ENCODE results near the gene MYL12A. TPM values are rescaled to one million over a fixed set of nuclear protein-coding genes. Genes with fewer than 3 reads are reported as not detected.

Gene MYL12A
- total and polyA plus RNA-seq, 2 of the 13 experiments (the other 11 are each of a cell fraction or from before 2014, with no cell fraction given): 261 to 277 TPM

DNA sequence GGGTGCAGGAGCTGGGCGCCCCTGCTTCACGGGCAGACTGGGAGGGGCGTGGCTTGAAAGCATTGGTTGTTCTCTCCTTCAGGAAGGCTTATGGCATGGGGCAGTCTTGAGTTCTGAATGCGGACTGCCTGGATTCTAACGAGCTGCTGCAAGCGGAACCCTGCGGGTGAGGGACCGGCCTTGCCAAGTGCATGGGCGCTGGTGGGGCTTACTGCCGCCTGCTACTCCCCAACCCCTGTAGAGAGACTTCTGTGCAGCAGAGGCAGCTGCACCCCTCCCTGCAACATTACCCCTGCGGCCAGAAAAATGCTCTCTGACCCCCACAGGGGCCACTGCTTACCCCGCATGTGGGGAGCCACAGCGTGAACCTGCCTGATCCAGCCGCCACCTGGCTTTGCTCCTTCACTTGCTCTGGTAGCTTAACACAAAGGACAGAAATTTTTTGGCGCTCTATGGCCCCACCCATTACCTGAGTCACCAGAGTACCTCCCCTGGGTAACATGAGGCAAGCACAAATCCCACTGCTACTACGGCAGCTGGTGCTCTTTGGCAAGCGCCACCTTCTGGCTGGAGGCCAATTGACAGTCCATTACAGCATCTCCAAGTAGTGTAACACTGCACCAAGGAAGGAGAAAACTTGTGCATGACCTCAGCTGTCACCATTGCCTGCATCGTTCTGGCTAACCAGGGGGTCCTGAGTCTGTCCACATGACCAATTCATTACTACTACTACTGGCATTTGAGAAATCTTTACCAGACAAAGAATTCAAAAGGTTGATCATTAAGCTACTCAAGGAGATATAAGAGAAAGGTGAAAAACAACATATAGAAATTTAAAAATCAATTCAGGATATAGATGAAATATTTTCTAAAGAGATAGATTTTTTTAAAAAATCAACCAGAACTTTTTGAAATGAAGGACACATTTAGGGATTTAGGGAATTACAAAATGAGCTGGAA, 49.7 kb downstream of the MYL12A start (continued):
- TF ChIP-seq, protein P1, sequence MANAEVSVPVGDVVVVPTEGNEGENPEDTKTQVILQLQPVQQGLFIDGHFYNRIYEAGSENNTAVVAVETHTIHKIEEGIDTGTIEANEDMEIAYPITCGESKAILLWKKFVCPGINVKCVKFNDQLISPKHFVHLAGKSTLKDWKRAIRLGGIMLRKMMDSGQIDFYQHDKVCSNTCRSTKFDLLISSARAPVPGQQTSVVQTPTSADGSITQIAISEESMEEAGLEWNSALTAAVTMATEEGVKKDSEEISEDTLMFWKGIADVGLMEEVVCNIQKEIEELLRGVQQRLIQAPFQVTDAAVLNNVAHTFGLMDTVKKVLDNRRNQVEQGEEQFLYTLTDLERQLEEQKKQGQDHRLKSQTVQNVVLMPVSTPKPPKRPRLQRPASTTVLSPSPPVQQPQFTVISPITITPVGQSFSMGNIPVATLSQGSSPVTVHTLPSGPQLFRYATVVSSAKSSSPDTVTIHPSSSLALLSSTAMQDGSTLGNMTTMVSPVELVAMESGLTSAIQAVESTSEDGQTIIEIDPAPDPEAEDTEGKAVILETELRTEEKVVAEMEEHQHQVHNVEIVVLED (CRISPR knock-in tag; IDR thresholded peaks at IDR 0.05; ENCODE audit: borderline replicate concordance): peak; percentile 54; the same call in 1 of the 2 replicates
- TF ChIP-seq, protein P2, sequence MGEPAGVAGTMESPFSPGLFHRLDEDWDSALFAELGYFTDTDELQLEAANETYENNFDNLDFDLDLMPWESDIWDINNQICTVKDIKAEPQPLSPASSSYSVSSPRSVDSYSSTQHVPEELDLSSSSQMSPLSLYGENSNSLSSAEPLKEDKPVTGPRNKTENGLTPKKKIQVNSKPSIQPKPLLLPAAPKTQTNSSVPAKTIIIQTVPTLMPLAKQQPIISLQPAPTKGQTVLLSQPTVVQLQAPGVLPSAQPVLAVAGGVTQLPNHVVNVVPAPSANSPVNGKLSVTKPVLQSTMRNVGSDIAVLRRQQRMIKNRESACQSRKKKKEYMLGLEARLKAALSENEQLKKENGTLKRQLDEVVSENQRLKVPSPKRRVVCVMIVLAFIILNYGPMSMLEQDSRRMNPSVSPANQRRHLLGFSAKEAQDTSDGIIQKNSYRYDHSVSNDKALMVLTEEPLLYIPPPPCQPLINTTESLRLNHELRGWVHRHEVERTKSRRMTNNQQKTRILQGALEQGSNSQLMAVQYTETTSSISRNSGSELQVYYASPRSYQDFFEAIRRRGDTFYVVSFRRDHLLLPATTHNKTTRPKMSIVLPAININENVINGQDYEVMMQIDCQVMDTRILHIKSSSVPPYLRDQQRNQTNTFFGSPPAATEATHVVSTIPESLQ (CRISPR knock-in tag; conservative IDR thresholded peaks at IDR 0.05): no peak
- TF ChIP-seq FOXJ3 (CRISPR knock-in tag; IDR thresholded peaks at IDR 0.05; ENCODE audit: borderline replicate concordance): peak; percentile 71
- TF ChIP-seq, protein P3, sequence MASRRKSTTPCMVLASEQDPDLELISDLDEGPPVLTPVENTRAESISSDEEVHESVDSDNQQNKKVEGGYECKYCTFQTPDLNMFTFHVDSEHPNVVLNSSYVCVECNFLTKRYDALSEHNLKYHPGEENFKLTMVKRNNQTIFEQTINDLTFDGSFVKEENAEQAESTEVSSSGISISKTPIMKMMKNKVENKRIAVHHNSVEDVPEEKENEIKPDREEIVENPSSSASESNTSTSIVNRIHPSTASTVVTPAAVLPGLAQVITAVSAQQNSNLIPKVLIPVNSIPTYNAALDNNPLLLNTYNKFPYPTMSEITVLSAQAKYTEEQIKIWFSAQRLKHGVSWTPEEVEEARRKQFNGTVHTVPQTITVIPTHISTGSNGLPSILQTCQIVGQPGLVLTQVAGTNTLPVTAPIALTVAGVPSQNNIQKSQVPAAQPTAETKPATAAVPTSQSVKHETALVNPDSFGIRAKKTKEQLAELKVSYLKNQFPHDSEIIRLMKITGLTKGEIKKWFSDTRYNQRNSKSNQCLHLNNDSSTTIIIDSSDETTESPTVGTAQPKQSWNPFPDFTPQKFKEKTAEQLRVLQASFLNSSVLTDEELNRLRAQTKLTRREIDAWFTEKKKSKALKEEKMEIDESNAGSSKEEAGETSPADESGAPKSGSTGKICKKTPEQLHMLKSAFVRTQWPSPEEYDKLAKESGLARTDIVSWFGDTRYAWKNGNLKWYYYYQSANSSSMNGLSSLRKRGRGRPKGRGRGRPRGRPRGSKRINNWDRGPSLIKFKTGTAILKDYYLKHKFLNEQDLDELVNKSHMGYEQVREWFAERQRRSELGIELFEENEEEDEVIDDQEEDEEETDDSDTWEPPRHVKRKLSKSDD (CRISPR knock-in tag; IDR thresholded peaks at IDR 0.05; ENCODE audit: low read depth): peak; percentile 73
- no peak for TF ChIP-seq RORA (CRISPR knock-in tag; IDR thresholded peaks at IDR 0.05)
- peak; percentile 3; the same call in 1 of the 2 replicates for TF ChIP-seq ZMYM3 (CRISPR knock-in tag; IDR thresholded peaks at IDR 0.05)
- TF ChIP-seq, protein P4, sequence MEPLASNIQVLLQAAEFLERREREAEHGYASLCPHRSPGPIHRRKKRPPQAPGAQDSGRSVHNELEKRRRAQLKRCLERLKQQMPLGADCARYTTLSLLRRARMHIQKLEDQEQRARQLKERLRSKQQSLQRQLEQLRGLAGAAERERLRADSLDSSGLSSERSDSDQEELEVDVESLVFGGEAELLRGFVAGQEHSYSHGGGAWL (CRISPR knock-in tag; IDR thresholded peaks at IDR 0.05): 0 out of 2 replicates have a peak, but pooled peaks have one; percentile 50
- TF ChIP-seq MAZ (IDR thresholded peaks at IDR 0.05; ENCODE audit: borderline replicate concordance, low read depth, low read length): no peak
- peak; percentile 59 for TF ChIP-seq MAZ (CRISPR knock-in tag; IDR thresholded peaks at IDR 0.05; ENCODE audit: low read depth)
- TF ChIP-seq, protein P5, sequence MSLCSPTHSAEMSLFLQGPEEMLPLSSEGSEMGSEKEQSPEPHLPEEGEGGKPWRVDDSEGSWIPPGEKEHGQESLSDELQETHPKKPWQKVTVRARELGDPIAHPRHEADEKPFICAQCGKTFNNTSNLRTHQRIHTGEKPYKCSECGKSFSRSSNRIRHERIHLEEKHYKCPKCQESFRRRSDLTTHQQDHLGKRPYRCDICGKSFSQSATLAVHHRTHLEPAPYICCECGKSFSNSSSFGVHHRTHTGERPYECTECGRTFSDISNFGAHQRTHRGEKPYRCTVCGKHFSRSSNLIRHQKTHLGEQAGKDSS (CRISPR knock-in tag; IDR thresholded peaks at IDR 0.05; ENCODE audit: borderline replicate concordance, low read depth): peak; percentile 47; the same call in 1 of the 2 replicates
- no peak for TF ChIP-seq ZBTB8A (CRISPR knock-in tag; IDR thresholded peaks at IDR 0.05; ENCODE audit: borderline replicate concordance, low read depth)
- no peak for TF ChIP-seq CCAR2 (optimal IDR thresholded peaks at IDR 0.05; ENCODE audit: low read depth, low read length)
- peak; percentile 88 for TF ChIP-seq KDM2A (CRISPR knock-in tag; IDR thresholded peaks at IDR 0.05; ENCODE audit: borderline replicate concordance, low read depth)
- TF ChIP-seq, protein P6, sequence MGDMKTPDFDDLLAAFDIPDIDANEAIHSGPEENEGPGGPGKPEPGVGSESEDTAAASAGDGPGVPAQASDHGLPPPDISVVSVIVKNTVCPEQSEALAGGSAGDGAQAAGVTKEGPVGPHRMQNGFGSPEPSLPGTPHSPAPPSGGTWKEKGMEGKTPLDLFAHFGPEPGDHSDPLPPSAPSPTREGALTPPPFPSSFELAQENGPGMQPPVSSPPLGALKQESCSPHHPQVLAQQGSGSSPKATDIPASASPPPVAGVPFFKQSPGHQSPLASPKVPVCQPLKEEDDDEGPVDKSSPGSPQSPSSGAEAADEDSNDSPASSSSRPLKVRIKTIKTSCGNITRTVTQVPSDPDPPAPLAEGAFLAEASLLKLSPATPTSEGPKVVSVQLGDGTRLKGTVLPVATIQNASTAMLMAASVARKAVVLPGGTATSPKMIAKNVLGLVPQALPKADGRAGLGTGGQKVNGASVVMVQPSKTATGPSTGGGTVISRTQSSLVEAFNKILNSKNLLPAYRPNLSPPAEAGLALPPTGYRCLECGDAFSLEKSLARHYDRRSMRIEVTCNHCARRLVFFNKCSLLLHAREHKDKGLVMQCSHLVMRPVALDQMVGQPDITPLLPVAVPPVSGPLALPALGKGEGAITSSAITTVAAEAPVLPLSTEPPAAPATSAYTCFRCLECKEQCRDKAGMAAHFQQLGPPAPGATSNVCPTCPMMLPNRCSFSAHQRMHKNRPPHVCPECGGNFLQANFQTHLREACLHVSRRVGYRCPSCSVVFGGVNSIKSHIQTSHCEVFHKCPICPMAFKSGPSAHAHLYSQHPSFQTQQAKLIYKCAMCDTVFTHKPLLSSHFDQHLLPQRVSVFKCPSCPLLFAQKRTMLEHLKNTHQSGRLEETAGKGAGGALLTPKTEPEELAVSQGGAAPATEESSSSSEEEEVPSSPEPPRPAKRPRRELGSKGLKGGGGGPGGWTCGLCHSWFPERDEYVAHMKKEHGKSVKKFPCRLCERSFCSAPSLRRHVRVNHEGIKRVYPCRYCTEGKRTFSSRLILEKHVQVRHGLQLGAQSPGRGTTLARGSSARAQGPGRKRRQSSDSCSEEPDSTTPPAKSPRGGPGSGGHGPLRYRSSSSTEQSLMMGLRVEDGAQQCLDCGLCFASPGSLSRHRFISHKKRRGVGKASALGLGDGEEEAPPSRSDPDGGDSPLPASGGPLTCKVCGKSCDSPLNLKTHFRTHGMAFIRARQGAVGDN (CRISPR knock-in tag; IDR thresholded peaks at IDR 0.05): peak; percentile 77
